Spinal cord (tissue), 10 donors: ENCODE data around the gene DHRS7. TPM values are rescaled to one million over a fixed set of nuclear protein-coding genes. Genes with fewer than 3 reads are reported as not detected.

Source experiments
- DNase-seq, 6 donors: peaks; one replicate each; pipeline versions ENCODE4 v3.0.0 to v3.0.0-alpha.2; 2013 to 2015; ENCODE audit warnings: low spot score in 6 of 6, low read depth in 4 of 6
- H3K27ac ChIP-seq: one replicate; pipeline ENCODE4 v1.5.1; 2013; ENCODE audit warnings: low read depth, low read length, control low read depth
- H3K27me3 ChIP-seq: one replicate; pipeline ENCODE4 v1.6.1; 2013; ENCODE audit warnings: low read length; ENCODE audit not compliant: control insufficient read depth, insufficient read depth
- H3K36me3 ChIP-seq: one replicate; pipeline ENCODE4 v1.6.1; 2013; ENCODE audit warnings: low read length; ENCODE audit not compliant: control insufficient read depth, insufficient read depth
- H3K4me1 ChIP-seq: one replicate; pipeline ENCODE4 v1.6.1; 2013; ENCODE audit warnings: low read length; ENCODE audit not compliant: control insufficient read depth, insufficient read depth
- H3K4me3 ChIP-seq: one replicate; pipeline ENCODE4 v1.5.1; 2013; ENCODE audit warnings: low read depth, low read length, control low read depth
- H3K9me3 ChIP-seq: one replicate; pipeline ENCODE4 v1.6.1; 2013; ENCODE audit warnings: low read length; ENCODE audit not compliant: control insufficient read depth, insufficient read depth
- WGBS: methylation state at CpG from one replicate; pipeline ENCODE4 v1.1.5; 2013; ENCODE audit warnings: missing lambda C conversion rate; ENCODE audit not compliant: insufficient coverage; 5-methylcytosine and 5-hydroxymethylcytosine counted together
- polyA plus RNA-seq, 2 donors: library from polyadenylated mRNA; unstranded; fragments of 120-200 nt; gene quantifications; one replicate each; pipeline ENCODE4 v1.2.1, GENCODE V29; 2013; ENCODE audit not compliant: insufficient read length in 2 of 2
- total RNA-seq, 2 donors: library from RNA; depleted of rRNA in 1 of 2; stranded (reverse); fragments of 120-200 nt in 1 of 2; fragments of >200 nt in 1 of 2; gene quantifications; one replicate each; pipeline versions ENCODE4 v1.2.3 to v1.2.4, GENCODE V29; 2013 to 2014
- donor health status: healthy.

DHRS7 gene
- total and polyA plus RNA-seq, 4 donors = 72.5 to 90.6 (median 80.3) TPM

- H3K27ac ChIP-seq = no peak overlapping the region
- no peaks in the 10 kb centered on the region for H3K27me3 ChIP-seq
- H3K36me3 ChIP-seq = no peaks in the 10 kb centered on the region
- H3K4me3 ChIP-seq = no peak overlapping the region
- no peaks in the 10 kb centered on the region for H3K9me3 ChIP-seq
- no peaks in the 10 kb centered on the region for H3K4me1 ChIP-seq
- WGBS = 100% methylated on average over 3 of the region's 7 CpGs
- no peak for DNase-seq
Measured at GRCh38 chr14:60160422-60160821, 4.8 kb downstream of the DHRS7 start.

GRCh38 chr14:60154671-60155070, 10.5 kb downstream of the DHRS7 start:
- DNase-seq = peak in 1 of 6 donors; percentile 12
- H3K27ac ChIP-seq = no peak overlapping the region
- WGBS = no CpG with 5 or more reads among the region's 2 CpGs
- H3K36me3 ChIP-seq = peaks cover 2% of the 10 kb centered on the region
- H3K27me3 ChIP-seq = no peaks in the 10 kb centered on the region
- no peaks in the 10 kb centered on the region for H3K9me3 ChIP-seq
- H3K4me3 ChIP-seq = no peak overlapping the region
- H3K4me1 ChIP-seq = no peaks in the 10 kb centered on the region

GRCh38 chr14:60153991-60154390, 11.2 kb downstream of the DHRS7 start:
- WGBS = no CpG with 5 or more reads among the region's 3 CpGs
- H3K36me3 ChIP-seq = peaks cover 2% of the 10 kb centered on the region
- no peaks in the 10 kb centered on the region for H3K4me1 ChIP-seq
- H3K4me3 ChIP-seq = no peak overlapping the region
- H3K27me3 ChIP-seq = no peaks in the 10 kb centered on the region
- no peak for DNase-seq
- H3K9me3 ChIP-seq = no peaks in the 10 kb centered on the region
- no peak overlapping the region for H3K27ac ChIP-seq

- H3K9me3 ChIP-seq = no peaks in the 10 kb centered on the region
- peaks cover 2% of the 10 kb centered on the region for H3K36me3 ChIP-seq
- H3K4me3 ChIP-seq = no peak overlapping the region
- no peak overlapping the region for H3K27ac ChIP-seq
- 100% methylated on average over 1 of the region's 3 CpGs for WGBS
- H3K4me1 ChIP-seq = no peaks in the 10 kb centered on the region
- peak in 2 of 6 donors; percentile 21 to 85 for DNase-seq
- no peaks in the 10 kb centered on the region for H3K27me3 ChIP-seq
Measured at GRCh38 chr14:60151715-60152114, 13.5 kb downstream of the DHRS7 start.

GRCh38 chr14:60134702-60135101, 30.5 kb downstream of the DHRS7 start:
- H3K27me3 ChIP-seq = no peaks in the 10 kb centered on the region
- DNase-seq = no peak
- no peak overlapping the region for H3K27ac ChIP-seq
- no peak overlapping the region for H3K4me3 ChIP-seq
- no peaks in the 10 kb centered on the region for H3K4me1 ChIP-seq
- H3K36me3 ChIP-seq = no peaks in the 10 kb centered on the region
- H3K9me3 ChIP-seq = no peaks in the 10 kb centered on the region
- no CpG with 5 or more reads among the region's 3 CpGs for WGBS

- H3K27ac ChIP-seq = no peak overlapping the region
- no CpG with 5 or more reads among the region's 2 CpGs for WGBS
- DNase-seq = no peak
- H3K27me3 ChIP-seq = no peaks in the 10 kb centered on the region
- no peak overlapping the region for H3K4me3 ChIP-seq
- peaks cover 4% of the 10 kb centered on the region for H3K36me3 ChIP-seq
- H3K9me3 ChIP-seq = no peaks in the 10 kb centered on the region
- H3K4me1 ChIP-seq = no peaks in the 10 kb centered on the region
Measured at GRCh38 chr14:60133487-60133886, 31.7 kb downstream of the DHRS7 start.

GRCh38 chr14:60125918-60126317, 39.3 kb downstream of the DHRS7 start:
- Histone ChIP-seq H3K4me1 (no peaks in the 10 kb centered on the region), H3K9me3 (peaks cover 2% of the 10 kb centered on the region), H3K27me3 (no peaks in the 10 kb centered on the region), H3K36me3 (peaks cover 22% of the 10 kb centered on the region), H3K27ac (no peak overlapping the region), H3K4me3 (no peak overlapping the region)
- no peak for DNase-seq

GRCh38 chr14:60116181-60116580, 49.0 kb downstream of the DHRS7 start:
- WGBS = no CpG with 5 or more reads among the region's 4 CpGs

GRCh38 chr14:60114881-60115280, 50.3 kb downstream of the DHRS7 start:
- DNase-seq = no peak
- peaks cover 7% of the 10 kb centered on the region for H3K36me3 ChIP-seq
- no peaks in the 10 kb centered on the region for H3K4me1 ChIP-seq
- no peak overlapping the region for H3K4me3 ChIP-seq
- no CpG with 5 or more reads among the region's 1 CpG for WGBS
- no peaks in the 10 kb centered on the region for H3K27me3 ChIP-seq
- H3K9me3 ChIP-seq = no peaks in the 10 kb centered on the region
- H3K27ac ChIP-seq = no peak overlapping the region

More at GRCh38 chr14:60116181-60116580, 49.0 kb downstream of the DHRS7 start:
- Histone ChIP-seq H3K27ac (no peak overlapping the region), H3K36me3 (peaks cover 10% of the 10 kb centered on the region), H3K27me3 (no peaks in the 10 kb centered on the region), H3K9me3 (no peaks in the 10 kb centered on the region), H3K4me3 (no peak overlapping the region), H3K4me1 (no peaks in the 10 kb centered on the region)
- no peak for DNase-seq

GRCh38 chr14:60111732-60112131, 53.5 kb downstream of the DHRS7 start:
- WGBS = no CpG with 5 or more reads among the region's 2 CpGs
- no peaks in the 10 kb centered on the region for H3K4me1 ChIP-seq
- peaks cover 4% of the 10 kb centered on the region for H3K36me3 ChIP-seq
- no peaks in the 10 kb centered on the region for H3K9me3 ChIP-seq
- no peak overlapping the region for H3K4me3 ChIP-seq
- H3K27ac ChIP-seq = no peak overlapping the region
- no peaks in the 10 kb centered on the region for H3K27me3 ChIP-seq
- no peak for DNase-seq
